GM12892 (cell line): Measurements from ENCODE around the gene ASXL2.

ENCODE experiments used
- POLR2A ChIP-seq: IDR thresholded peaks from 2 replicates; pipeline ENCODE4 v1.6.1; 2011; ENCODE audit warnings: low read depth, low read length, control low read depth
- POLR2AphosphoS5 ChIP-seq: IDR thresholded peaks from 2 replicates; pipeline ENCODE4 v1.6.1; 2011; ENCODE audit warnings: low read depth, low read length, control low read depth
- TAF1 ChIP-seq: IDR thresholded peaks from 2 replicates; pipeline ENCODE4 v1.6.1; 2011; ENCODE audit warnings: low read depth, mild to moderate bottlenecking, control low read depth, low read length, borderline replicate concordance

- TF ChIP-seq TAF1 (no peak), POLR2AphosphoS5 (no peak), POLR2A (no peak)
Measured at GRCh38 chr2:25895610-25896009, 17.3 kb upstream of the ASXL2 start.
